Breast epithelium (tissue), 3 donors: ENCODE data around the gene B4GALNT1.

Experiments used
- POLR2AphosphoS5 ChIP-seq, 3 donors: sonication (generic); formaldehyde crosslinking; IDR thresholded peaks; one replicate each; pipeline ENCODE4 v1.6.1; 2017; ENCODE audit warnings: antibody characterized with exemption in 3 of 3
- TF ChIP-seq, protein P1 (sequence below), 3 donors: fragments of 450-650 bp; IDR thresholded peaks; one replicate each; pipeline ENCODE4 v1.5.1; 2016 to 2017; ENCODE audit warnings: antibody characterized with exemption in 3 of 3, mild to moderate bottlenecking in 3 of 3, moderate library complexity in 3 of 3

DNA sequence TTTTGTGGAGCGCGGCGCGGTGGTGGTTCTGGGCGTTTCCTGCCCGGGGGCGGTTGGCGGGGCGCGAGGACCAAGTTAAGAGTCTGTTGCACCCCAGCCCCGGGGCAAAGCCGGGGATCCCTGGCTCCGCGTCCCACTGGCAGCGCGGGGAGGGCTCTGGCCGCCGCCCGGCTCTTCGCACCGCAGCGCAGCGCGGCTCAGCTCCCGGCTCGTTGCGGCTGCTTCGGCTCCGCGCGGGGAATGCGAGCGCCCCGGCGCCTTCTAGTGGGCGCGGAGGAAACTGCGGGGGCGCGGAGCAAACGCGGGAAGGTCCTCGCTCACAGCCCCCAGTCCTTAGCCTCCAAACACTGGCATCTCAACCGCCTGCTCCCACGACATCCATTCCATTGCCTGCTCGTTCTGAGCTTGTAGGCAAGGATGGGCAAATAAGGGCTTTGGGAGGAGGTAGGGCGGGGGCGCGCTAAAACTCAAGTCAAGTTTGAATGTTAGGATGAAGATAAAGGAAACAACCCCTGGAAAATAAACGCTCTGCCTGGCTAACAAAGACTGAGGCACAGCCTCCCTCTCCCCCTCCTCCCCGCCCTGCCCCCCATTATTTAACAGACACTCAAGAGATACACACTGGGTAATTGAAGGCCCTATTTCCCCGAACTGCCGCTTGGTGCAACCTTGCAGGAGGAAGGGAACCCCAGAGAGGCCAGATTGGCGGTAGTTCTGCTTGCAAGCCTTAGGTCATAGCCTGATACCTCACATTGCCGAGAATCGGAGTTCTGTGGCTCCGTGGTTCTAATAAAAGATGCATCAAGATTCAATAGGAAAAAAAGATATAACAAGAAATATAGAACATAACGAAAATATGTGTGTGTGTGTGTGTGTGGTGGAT lies at the start of gene B4GALNT1:
- TF ChIP-seq, protein P1, sequence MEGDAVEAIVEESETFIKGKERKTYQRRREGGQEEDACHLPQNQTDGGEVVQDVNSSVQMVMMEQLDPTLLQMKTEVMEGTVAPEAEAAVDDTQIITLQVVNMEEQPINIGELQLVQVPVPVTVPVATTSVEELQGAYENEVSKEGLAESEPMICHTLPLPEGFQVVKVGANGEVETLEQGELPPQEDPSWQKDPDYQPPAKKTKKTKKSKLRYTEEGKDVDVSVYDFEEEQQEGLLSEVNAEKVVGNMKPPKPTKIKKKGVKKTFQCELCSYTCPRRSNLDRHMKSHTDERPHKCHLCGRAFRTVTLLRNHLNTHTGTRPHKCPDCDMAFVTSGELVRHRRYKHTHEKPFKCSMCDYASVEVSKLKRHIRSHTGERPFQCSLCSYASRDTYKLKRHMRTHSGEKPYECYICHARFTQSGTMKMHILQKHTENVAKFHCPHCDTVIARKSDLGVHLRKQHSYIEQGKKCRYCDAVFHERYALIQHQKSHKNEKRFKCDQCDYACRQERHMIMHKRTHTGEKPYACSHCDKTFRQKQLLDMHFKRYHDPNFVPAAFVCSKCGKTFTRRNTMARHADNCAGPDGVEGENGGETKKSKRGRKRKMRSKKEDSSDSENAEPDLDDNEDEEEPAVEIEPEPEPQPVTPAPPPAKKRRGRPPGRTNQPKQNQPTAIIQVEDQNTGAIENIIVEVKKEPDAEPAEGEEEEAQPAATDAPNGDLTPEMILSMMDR (IDR thresholded peaks at IDR 0.05): peak; percentile 64 to 89 (median 85)
- no peak for TF ChIP-seq POLR2AphosphoS5 (IDR thresholded peaks at IDR 0.05)
